HL-60 (cell line): ENCODE data around the gene SLC52A3.

Source experiments
- CTCF ChIP-seq: IDR thresholded peaks from one replicate; pipeline ENCODE4 v1.5.1; 2011; ENCODE audit warnings: low read length, control low read depth, inconsistent platforms; ENCODE audit not compliant: insufficient read depth
- GABPA ChIP-seq: IDR thresholded peaks from 2 replicates; pipeline ENCODE4 v1.6.1; 2012; ENCODE audit warnings: low read depth
- SPI1 ChIP-seq: IDR thresholded peaks from 2 replicates; pipeline ENCODE4 v1.6.1; 2012; ENCODE audit warnings: low read depth, mild to moderate bottlenecking, borderline replicate concordance

- no peak for TF ChIP-seq CTCF
- TF ChIP-seq SPI1, result no peak
- no peak for TF ChIP-seq GABPA
Measured at GRCh38 chr20:717271-717670, 51.0 kb downstream of the SLC52A3 start.
